ENCODE measurements around the gene SYT2. TPM values are rescaled to one million over a fixed set of nuclear protein-coding genes. Genes with fewer than 3 reads are reported as not detected.
"Not testable (repeated sequence)": the region's sequence is repeated elsewhere in the genome, so short reads cannot be mapped to it uniquely, and the experiment has no call there.

Gene SYT2
- polyA plus RNA-seq, 6 donors from 2014 or later = 0.11 to 0.12 TPM; not detected in 4

DNA sequence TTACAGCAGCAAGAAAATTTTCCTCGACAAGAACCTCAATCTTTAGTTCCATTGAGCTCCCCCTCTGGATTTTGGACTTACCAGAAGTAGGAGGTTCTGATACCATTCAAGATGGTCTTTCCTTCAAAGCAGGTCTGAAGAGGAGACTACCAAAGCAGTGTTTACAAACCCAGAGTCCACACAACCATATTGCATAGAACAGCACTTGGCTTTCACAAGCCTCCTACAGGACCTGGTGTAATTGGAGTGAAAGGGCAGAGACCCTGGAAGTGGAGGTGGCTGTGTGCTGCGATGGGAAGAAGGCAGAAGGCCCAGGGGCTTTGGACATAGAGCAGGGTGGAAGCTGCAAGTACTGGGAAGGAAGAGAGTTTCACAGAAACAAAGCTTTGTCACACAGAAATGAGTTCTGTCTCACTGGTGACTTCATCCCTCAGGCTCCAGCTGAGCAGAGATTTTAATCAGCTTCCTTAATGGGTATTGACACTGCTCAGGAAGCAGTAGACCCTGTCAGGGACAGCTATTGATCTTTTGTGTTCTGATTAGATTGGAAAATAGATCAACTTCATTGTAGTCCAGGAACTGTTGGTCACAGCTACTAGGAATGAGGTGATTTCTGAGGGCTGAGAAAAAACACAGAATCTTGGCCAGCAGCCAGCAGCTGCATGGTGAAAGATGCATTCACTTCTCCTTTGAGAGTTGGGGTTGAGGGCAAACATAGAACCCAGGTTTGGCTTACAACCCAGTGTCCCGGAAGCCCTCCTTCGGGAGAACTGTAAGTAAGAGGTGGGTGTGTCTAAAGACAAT is 124.0 kb downstream of the SYT2 start:
- H3K9me3 Mint-ChIP-seq = no peaks in the 10 kb centered on the region
- DNase-seq = peak; percentile 36
- ATAC-seq (ENCODE audit: low read depth in 2 of 2) = peak; percentile 48 to 76
- H3K36me3 Mint-ChIP-seq = peaks cover 2 to 10% of the 10 kb centered on the region in 2 donors
- H3K4me1 Mint-ChIP-seq = peaks cover 12 to 32% (median 29%) of the 10 kb centered on the region in 3 donors
- peak overlapping the region in 1 of 8 donors; percentile 2 for H3K4me3 Mint-ChIP-seq
- H3K27ac Mint-ChIP-seq = peak overlapping the region in 2 of 6 donors; percentile 31 to 66
- H3K27me3 Mint-ChIP-seq = peaks cover 0 to 5% (median 4%) of the 10 kb centered on the region in 3 donors

DNA sequence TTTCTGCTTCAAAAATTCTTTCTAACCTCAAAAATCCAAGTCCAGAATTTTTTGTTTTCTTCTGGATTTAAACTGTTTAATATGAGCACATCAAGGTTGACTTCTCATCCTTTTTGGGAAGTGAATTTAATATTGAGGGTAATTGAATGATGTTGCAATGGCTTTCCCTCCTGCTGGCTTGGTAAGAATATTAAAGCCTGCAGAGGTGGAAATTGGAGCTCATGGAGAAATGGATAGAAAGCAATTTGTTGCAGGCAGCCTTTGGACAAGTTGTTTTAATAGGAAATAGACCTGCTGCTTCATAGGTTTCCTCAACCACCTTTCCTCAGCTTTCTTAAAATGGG is 124.7 kb downstream of the SYT2 start:
- H3K4me3 Mint-ChIP-seq = no peak overlapping the region
- H3K4me1 Mint-ChIP-seq = peaks cover 12 to 32% (median 29%) of the 10 kb centered on the region in 3 donors
- H3K9me3 Mint-ChIP-seq = no peaks in the 10 kb centered on the region
- ATAC-seq (ENCODE audit: low read depth in 2 of 2) (no peak), DNase-seq (no peak)
- H3K27ac Mint-ChIP-seq = no peak overlapping the region
- H3K36me3 Mint-ChIP-seq = peaks cover 9 to 17% of the 10 kb centered on the region in 2 donors
- peaks cover 0 to 5% (median 3%) of the 10 kb centered on the region in 3 donors for H3K27me3 Mint-ChIP-seq

GRCh38 chr1:202584707-202585589 is 125.3 kb downstream of the SYT2 start:
- Mint-ChIP-seq H3K27ac (no peak overlapping the region), H3K4me1 (peaks cover 12 to 32% (median 29%) of the 10 kb centered on the region in 3 donors), H3K36me3 (peaks cover 12 to 18% of the 10 kb centered on the region in 2 donors), H3K4me3 (no peak overlapping the region), H3K9me3 (no peaks in the 10 kb centered on the region), H3K27me3 (peaks cover 0 to 5% (median 0%) of the 10 kb centered on the region in 3 donors)
- DNase-seq (no peak), ATAC-seq (ENCODE audit: low read depth in 2 of 2) (no peak)

DNA sequence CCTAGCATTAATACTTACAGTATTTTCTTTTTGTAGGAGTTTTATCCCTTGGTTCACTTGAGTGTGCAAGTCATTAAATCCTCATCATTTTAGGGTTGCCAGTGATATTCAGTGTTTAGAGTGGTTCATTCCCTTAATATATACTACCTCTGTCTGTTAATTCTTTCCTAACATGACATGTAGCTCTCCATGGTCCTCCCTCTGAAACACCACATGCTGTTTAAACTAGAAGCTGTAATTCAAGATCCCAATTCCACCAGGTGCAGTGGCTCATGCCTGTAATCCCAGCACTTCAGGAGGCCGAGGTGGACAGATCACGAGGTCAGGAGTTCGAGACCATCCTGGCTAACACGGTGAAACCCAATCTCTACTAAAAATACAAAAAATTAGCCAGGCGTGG is 127.9 kb downstream of the SYT2 start:
- peaks cover 12 to 17% (median 16%) of the 10 kb centered on the region in 3 donors for H3K4me1 Mint-ChIP-seq
- not testable (repeated sequence) for DNase-seq; H3K9me3 Mint-ChIP-seq; H3K4me3 Mint-ChIP-seq; H3K27ac Mint-ChIP-seq; H3K27me3 Mint-ChIP-seq; ATAC-seq (ENCODE audit: low read depth in 2 of 2)
- H3K36me3 Mint-ChIP-seq = peaks cover 12 to 18% of the 10 kb centered on the region in 2 donors

DNA sequence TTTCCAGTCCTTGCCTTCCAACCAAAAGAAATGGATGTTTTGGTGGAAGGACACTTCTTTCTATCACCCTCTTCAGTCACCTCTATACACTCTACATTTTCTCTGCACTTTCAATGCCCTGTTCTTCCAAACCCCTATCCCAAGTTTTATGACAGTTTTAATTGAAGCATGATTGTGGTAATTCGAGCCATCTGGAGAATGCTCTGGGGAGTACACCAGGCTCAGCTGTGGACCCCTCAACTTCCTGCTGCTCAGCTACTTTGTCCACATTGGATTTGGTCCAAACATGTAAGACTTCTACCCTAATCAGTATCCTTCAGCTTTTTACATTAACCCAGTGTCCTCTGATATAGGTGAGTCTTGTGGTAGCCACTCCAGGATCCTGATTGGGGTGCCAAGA is 129.6 kb downstream of the SYT2 start:
- Mint-ChIP-seq H3K36me3 (peaks cover 12 to 18% of the 10 kb centered on the region in 2 donors), H3K9me3 (no peaks in the 10 kb centered on the region), H3K27me3 (no peaks in the 10 kb centered on the region), H3K27ac (peak overlapping the region in 1 of 6 donors; percentile 77), H3K4me3 (no peak overlapping the region), H3K4me1 (no peaks in the 10 kb centered on the region)
- DNase-seq = no peak
- no peak for ATAC-seq (ENCODE audit: low read depth in 2 of 2)

GRCh38 chr1:202579806-202580205 is 130.4 kb downstream of the SYT2 start:
- peaks cover 12 to 18% of the 10 kb centered on the region in 2 donors for H3K36me3 Mint-ChIP-seq
- DNase-seq (no peak), ATAC-seq (ENCODE audit: low read depth in 2 of 2) (no peak)
- H3K4me1 Mint-ChIP-seq = no peaks in the 10 kb centered on the region
- H3K27me3 Mint-ChIP-seq = peaks cover 0 to 5% (median 0%) of the 10 kb centered on the region in 3 donors
- no peaks in the 10 kb centered on the region for H3K9me3 Mint-ChIP-seq
- no peak overlapping the region for H3K27ac Mint-ChIP-seq
- H3K4me3 Mint-ChIP-seq = no peak overlapping the region

DNA sequence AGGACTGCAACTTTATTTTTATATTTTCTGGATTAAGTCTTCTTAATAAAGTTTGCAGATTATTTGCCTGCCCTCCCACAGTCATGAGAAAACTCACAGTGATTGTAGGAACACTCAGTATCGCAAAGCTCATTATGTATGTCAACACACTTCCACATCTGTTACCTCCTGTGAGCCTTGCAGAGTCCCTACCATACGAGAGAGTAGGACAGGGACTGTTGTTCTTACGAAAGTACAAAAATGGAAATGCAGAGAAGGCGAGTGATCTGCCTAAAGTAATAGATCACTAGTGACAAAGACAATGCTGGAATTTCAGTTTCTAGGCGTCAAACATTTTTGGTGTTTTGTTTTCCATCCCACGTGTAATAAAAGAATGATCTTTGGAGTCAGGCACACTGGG is 131.7 kb downstream of the SYT2 start:
- Mint-ChIP-seq H3K9me3 (no peaks in the 10 kb centered on the region), H3K4me1 (no peaks in the 10 kb centered on the region), H3K27ac (no peak overlapping the region), H3K27me3 (peaks cover 0 to 11% (median 0%) of the 10 kb centered on the region in 3 donors), H3K4me3 (no peak overlapping the region), H3K36me3 (peaks cover 13 to 20% of the 10 kb centered on the region in 2 donors)
- ATAC-seq (ENCODE audit: low read depth in 2 of 2) = no peak
- no peak for DNase-seq

GRCh38 chr1:202578001-202578504 is 132.2 kb downstream of the SYT2 start:
- H3K9me3 Mint-ChIP-seq = no peaks in the 10 kb centered on the region
- H3K4me1 Mint-ChIP-seq = no peaks in the 10 kb centered on the region
- no peak overlapping the region for H3K4me3 Mint-ChIP-seq
- H3K27ac Mint-ChIP-seq = no peak overlapping the region
- peaks cover 18 to 26% of the 10 kb centered on the region in 2 donors for H3K36me3 Mint-ChIP-seq
- no peak for ATAC-seq (ENCODE audit: low read depth in 2 of 2)
- H3K27me3 Mint-ChIP-seq = peaks cover 0 to 16% (median 0%) of the 10 kb centered on the region in 3 donors
- DNase-seq = no peak

DNA sequence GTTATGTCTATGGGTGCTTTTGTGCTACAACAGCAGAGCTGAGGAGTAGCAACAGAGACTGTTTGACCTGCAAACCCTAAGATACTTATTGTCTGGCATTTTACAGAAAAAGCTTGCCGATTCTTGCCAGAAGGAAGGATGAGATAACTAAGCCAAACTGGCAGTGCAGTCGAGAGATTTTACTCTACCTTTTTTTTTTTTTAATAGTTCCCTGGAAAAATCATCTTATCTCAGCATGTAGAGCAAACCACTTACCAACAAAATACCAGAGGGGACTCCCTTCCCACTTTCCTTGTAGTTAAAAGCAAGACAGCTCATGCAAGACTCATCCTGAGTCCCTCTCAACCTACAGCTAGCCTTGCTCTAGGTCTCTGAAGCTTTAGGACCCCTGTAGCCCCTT is 132.9 kb downstream of the SYT2 start:
- H3K27ac Mint-ChIP-seq = peak overlapping the region in 1 of 6 donors; percentile 19
- no peak for DNase-seq
- peaks cover 0 to 3% (median 0%) of the 10 kb centered on the region in 3 donors for H3K4me1 Mint-ChIP-seq
- no peaks in the 10 kb centered on the region for H3K9me3 Mint-ChIP-seq
- peaks cover 25 to 30% of the 10 kb centered on the region in 2 donors for H3K36me3 Mint-ChIP-seq
- H3K27me3 Mint-ChIP-seq = peaks cover 0 to 17% (median 0%) of the 10 kb centered on the region in 3 donors
- H3K4me3 Mint-ChIP-seq = no peak overlapping the region
- no peak for ATAC-seq (ENCODE audit: low read depth in 2 of 2)

GRCh38 chr1:202576816-202577215 is 133.4 kb downstream of the SYT2 start:
- Mint-ChIP-seq H3K4me1 (peaks cover 0 to 3% (median 0%) of the 10 kb centered on the region in 3 donors), H3K27ac (no peak overlapping the region), H3K36me3 (peaks cover 24 to 25% of the 10 kb centered on the region in 2 donors)

GRCh38 chr1:202575918-202576653 is 134.2 kb downstream of the SYT2 start:
- no peaks in the 10 kb centered on the region for H3K9me3 Mint-ChIP-seq
- no peak overlapping the region for H3K4me3 Mint-ChIP-seq
- peaks cover 0 to 17% (median 0%) of the 10 kb centered on the region in 3 donors for H3K27me3 Mint-ChIP-seq
- DNase-seq (no peak), ATAC-seq (ENCODE audit: low read depth in 2 of 2) (no peak)
- peaks cover 0 to 3% (median 0%) of the 10 kb centered on the region in 3 donors for H3K4me1 Mint-ChIP-seq
- no peak overlapping the region for H3K27ac Mint-ChIP-seq
- peaks cover 19 to 21% of the 10 kb centered on the region in 2 donors for H3K36me3 Mint-ChIP-seq

More at GRCh38 chr1:202576816-202577215, 133.4 kb downstream of the SYT2 start:
- DNase-seq = no peak
- no peaks in the 10 kb centered on the region for H3K9me3 Mint-ChIP-seq
- H3K4me3 Mint-ChIP-seq = no peak overlapping the region
- peaks cover 0 to 17% (median 0%) of the 10 kb centered on the region in 3 donors for H3K27me3 Mint-ChIP-seq
- ATAC-seq (ENCODE audit: low read depth in 2 of 2) = no peak

DNA sequence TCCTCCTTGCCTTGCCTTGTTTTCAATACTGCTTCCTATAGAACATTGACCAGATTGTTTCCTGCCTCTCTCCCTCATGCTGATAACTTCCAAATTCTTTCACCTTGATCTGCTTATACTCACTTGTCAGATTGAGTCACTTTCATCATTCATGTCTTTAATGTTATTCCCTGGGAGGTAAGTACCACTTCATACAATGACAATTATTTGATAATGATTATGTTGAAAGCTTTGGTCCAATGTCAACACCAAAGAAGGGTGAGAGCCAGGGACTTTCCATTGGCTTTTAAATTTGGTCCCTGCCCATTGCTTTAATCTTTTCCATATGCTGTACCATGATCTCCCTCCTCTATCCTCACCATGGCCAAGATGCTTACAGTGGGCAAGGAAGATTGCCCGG is 137.4 kb downstream of the SYT2 start:
- DNase-seq = no peak
- no peaks in the 10 kb centered on the region for H3K9me3 Mint-ChIP-seq
- H3K27ac Mint-ChIP-seq = no peak overlapping the region
- H3K4me3 Mint-ChIP-seq = no peak overlapping the region
- ATAC-seq (ENCODE audit: low read depth in 2 of 2) = no peak
- H3K27me3 Mint-ChIP-seq = peaks cover 0 to 17% (median under 1%) of the 10 kb centered on the region in 3 donors
- H3K4me1 Mint-ChIP-seq = peaks cover 0 to 5% (median under 1%) of the 10 kb centered on the region in 3 donors
- peaks cover 19 to 20% of the 10 kb centered on the region in 2 donors for H3K36me3 Mint-ChIP-seq

Measured in naive B cell (primary cell).